ENCODE results near the gene STAM.

GRCh38 chr10:17626656-17627055 lies 17.3 kb upstream of the STAM start:
- TF ChIP-seq CTCF (IDR thresholded peaks at IDR 0.05) (no peak), POLR2A (IDR thresholded peaks at IDR 0.05) (no peak)
